ENCODE results near the gene YJU2. TPM values are rescaled to one million over a fixed set of nuclear protein-coding genes. Genes with fewer than 3 reads are reported as not detected.

YJU2 gene
- total RNA-seq, 1 experiment from 2014 or later: 26.9 TPM

GRCh38 chr19:4278419-4279266 is 31.8 kb downstream of the YJU2 start, which contains the start of gene SHD:
Gene SHD, plus strand, starts transcription at chr19:4279266. Its CDS starts 798 bp downstream, at chr19:4280064.
- ATAC-seq (no peak), DNase-seq (ENCODE audit: low read depth, low spot score) (no peak)
- no peak within 1 kb of the TSS for H3K4me3 ChIP-seq (replicated peaks in 1 of 2; ENCODE audit: low read depth in 1 of 2, low read length in 2 of 2)
- TF ChIP-seq JUND (IDR thresholded peaks at IDR 0.05): no peak
- TF ChIP-seq ELF1 (IDR thresholded peaks at IDR 0.05; ENCODE audit: borderline replicate concordance, low read depth): no peak
- TF ChIP-seq CBX3 (IDR thresholded peaks at IDR 0.05; ENCODE audit: low read depth): no peak
- no peak for TF ChIP-seq EGR1 (IDR thresholded peaks at IDR 0.05; ENCODE audit: low read depth)
- TF ChIP-seq ZNF274 (IDR thresholded peaks at IDR 0.05; ENCODE audit: low read depth, low read length): no peak
- no peak for TF ChIP-seq POLR2AphosphoS5 (IDR thresholded peaks at IDR 0.05; ENCODE audit: low read depth, low read length)
- TF ChIP-seq EZH2phosphoT487 (IDR thresholded peaks at IDR 0.05; ENCODE audit: borderline replicate concordance): no peak
- no peak for TF ChIP-seq SIN3A (IDR thresholded peaks at IDR 0.05; ENCODE audit: low read depth)
- TF ChIP-seq ATF3 (IDR thresholded peaks at IDR 0.05): no peak
- TF ChIP-seq SRF (IDR thresholded peaks at IDR 0.05; ENCODE audit: low read depth): no peak
- TF ChIP-seq ZFX (IDR thresholded peaks at IDR 0.05): no peak
- no peak for TF ChIP-seq FOSL1 (IDR thresholded peaks at IDR 0.05; ENCODE audit: low read depth)
- no peak for TF ChIP-seq POLR2A (IDR thresholded peaks at IDR 0.05; ENCODE audit: borderline replicate concordance, extremely low read depth, insufficient read depth, insufficient read length)
- no peak for TF ChIP-seq RAD21 (IDR thresholded peaks at IDR 0.05; ENCODE audit: low read depth)
- TF ChIP-seq YY1 (IDR thresholded peaks at IDR 0.05; ENCODE audit: extremely low read depth, insufficient replicate concordance, low read depth, low read length): no peak
- no peak for TF ChIP-seq ZBTB33 (IDR thresholded peaks at IDR 0.05; ENCODE audit: extremely low read depth, insufficient replicate concordance, low read length)
- no peak for TF ChIP-seq CEBPB (IDR thresholded peaks at IDR 0.05; ENCODE audit: low read depth)
- no peak for TF ChIP-seq SP1 (IDR thresholded peaks at IDR 0.05; ENCODE audit: low read depth)
- POLR2A ChIA-PET: no interaction called here
- no peaks in the 10 kb centered on the region for H4K20me1 ChIP-seq (ENCODE audit: insufficient read depth)
- RAD21 ChIA-PET (ENCODE audit: low non-redundant PET in 1 of 2, low total read pairs in 2 of 2, uncharacterized antibody in 2 of 2, unreplicated experiment in 2 of 2): no interaction called here
- intact Hi-C loops (cut with micrococcal nuclease): no loop called here
- no peak within 1 kb of the TSS for H3K27ac ChIP-seq (ENCODE audit: low read depth, low read length)
- H3K9me2 ChIP-seq (ENCODE audit: insufficient read depth): no peaks in the 10 kb centered on the region
- no peaks in the 10 kb centered on the region for H3K36me3 ChIP-seq (ENCODE audit: control insufficient read depth in 1 of 2, insufficient read depth in 2 of 2, low read length in 2 of 2)
- no peaks in the 10 kb centered on the region for H3K79me2 ChIP-seq (ENCODE audit: insufficient read depth, low read length)
- H3K4me1 ChIP-seq (ENCODE audit: control insufficient read depth in 1 of 2, insufficient read depth in 2 of 2, low read length in 2 of 2): peaks cover 0 to 10% of the 10 kb centered on the region in 2 experiments; a peak in 2 of 4 replicates
- H2AFZ ChIP-seq (ENCODE audit: low read depth, low read length, poor library complexity, severe bottlenecking): no peak within 1 kb of the TSS
- H3K4me2 ChIP-seq (ENCODE audit: low read length): no peak within 1 kb of the TSS
- CTCF ChIA-PET: interaction anchor here (1.5 kb wide), 1 partner anchor 11 kb away, joined by 10 read pairs; no protein-coding TSS in a partner anchor
- H3K9me3 ChIP-seq (ENCODE audit: control insufficient read depth in 1 of 2, insufficient read depth in 1 of 2, low read depth in 1 of 2, low read length in 2 of 2): no peaks in the 10 kb centered on the region
- BruUV-seq (replicated peaks): no TSS peak
- H3K9ac ChIP-seq (ENCODE audit: low read length): no peak within 1 kb of the TSS
- no peaks in the 10 kb centered on the region for H3K27me3 ChIP-seq (ENCODE audit: insufficient read depth, low read length)
